ENCODE results near the gene DROSHA.

GRCh38 chr5:31556461-31556860 is 24.6 kb upstream of the DROSHA start:
- no peak for TF ChIP-seq CTCF (IDR thresholded peaks at IDR 0.05)
- TF ChIP-seq POLR2A (IDR thresholded peaks at IDR 0.05) = no peak
- no peak for TF ChIP-seq POLR2AphosphoS5 (IDR thresholded peaks at IDR 0.05)
- TF ChIP-seq EP300 (IDR thresholded peaks at IDR 0.05) = no peak

Data from stomach (tissue), 4 donors.